Hematopoietic multipotent progenitor cell treated with erythropoietin and hydrocortisone succinate and interleukin-3 and kit ligand, for 17 days (in vitro differentiated cells): ENCODE data around the gene FBXO42.

Source experiments
- DNase-seq: peaks from one replicate; pipeline ENCODE4 v3.0.0-alpha.2; 2015; ENCODE audit warnings: low spot score

The FBXO42 gene

GRCh38 chr1:16326833-16327404, 25.4 kb downstream of the FBXO42 start:
- DNase-seq = no peak

GRCh38 chr1:16324456-16324890, 27.8 kb downstream of the FBXO42 start:
- DNase-seq = no peak

GRCh38 chr1:16321176-16321867, 31.0 kb downstream of the FBXO42 start:
- no peak for DNase-seq

- no peak for DNase-seq
Observed at GRCh38 chr1:16318555-16318954, 33.7 kb downstream of the FBXO42 start.

GRCh38 chr1:16315437-16315836, 36.8 kb downstream of the FBXO42 start:
- DNase-seq = no peak

GRCh38 chr1:16307222-16307621, 45.1 kb downstream of the FBXO42 start:
- DNase-seq = no peak

DNA sequence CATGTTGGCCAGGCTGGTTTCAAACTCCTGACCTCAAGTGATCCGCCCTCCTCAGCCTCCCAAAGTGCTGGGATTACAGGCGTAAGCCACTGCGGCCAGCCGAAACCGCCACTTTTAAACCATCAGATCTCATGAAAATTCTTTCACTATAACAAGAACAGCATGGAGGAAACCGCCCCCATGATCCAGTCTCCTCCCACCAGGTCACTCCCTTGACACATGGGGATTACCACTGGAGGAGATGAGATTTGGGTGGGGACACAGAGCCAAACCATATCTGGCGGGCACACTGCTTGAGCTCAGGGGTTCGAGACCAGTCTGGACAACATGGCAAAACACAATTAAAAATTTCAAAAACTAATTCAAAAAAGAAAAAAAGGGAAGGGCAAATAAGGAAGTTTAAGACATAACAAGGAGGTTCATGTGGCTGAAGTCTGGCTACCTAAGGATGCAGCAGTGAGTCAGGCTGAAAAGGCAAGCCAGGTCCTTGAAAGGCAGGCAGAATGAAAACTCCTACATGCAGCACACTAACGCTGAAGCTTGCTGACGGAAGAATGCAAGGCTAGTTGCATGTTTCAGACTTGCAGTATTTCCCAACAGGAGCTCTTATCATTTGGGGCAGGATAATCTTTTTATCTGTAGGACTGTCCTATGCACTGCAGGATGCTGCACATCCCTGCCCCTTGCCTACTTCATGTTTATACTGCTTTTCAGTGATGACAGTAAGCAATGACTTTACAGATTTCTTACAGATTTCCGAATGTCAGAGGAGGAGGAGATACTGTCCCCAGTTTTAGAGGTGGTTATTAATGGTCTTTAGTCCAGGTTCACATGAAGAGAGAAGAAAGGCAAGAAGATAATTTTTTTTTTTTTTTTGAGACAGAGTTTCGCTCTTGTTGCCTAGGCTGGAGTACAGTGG, 49.3 kb downstream of the FBXO42 start:
- DNase-seq = peak; percentile 28

GRCh38 chr1:16300436-16300835, 51.8 kb downstream of the FBXO42 start:
- no peak for DNase-seq

GRCh38 chr1:16298653-16299052, 53.6 kb downstream of the FBXO42 start:
- DNase-seq = no peak

DNA sequence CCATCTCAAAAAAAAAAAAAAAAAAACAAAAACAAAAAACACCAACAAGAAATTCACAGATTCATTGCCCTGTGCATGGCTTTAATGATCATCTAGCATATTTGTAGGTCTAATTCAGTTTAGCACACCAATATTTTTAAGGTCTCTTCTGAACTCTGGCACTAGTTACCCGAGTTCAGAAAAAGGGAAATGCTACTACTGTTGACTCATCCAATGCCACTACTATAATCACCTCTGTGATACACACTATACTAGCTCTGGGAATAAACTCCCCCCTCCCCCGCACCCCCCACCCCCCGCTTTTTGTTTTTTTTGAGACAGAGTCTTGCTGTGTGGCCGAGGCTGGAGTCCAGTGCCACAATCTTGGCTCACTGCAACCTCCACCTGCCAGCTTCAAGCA, 55.6 kb downstream of the FBXO42 start:
- DNase-seq = no peak

- no peak for DNase-seq
Observed at GRCh38 chr1:16294219-16295212, 57.8 kb downstream of the FBXO42 start.

GRCh38 chr1:16293538-16293937, 58.7 kb downstream of the FBXO42 start:
- DNase-seq = no peak

DNA sequence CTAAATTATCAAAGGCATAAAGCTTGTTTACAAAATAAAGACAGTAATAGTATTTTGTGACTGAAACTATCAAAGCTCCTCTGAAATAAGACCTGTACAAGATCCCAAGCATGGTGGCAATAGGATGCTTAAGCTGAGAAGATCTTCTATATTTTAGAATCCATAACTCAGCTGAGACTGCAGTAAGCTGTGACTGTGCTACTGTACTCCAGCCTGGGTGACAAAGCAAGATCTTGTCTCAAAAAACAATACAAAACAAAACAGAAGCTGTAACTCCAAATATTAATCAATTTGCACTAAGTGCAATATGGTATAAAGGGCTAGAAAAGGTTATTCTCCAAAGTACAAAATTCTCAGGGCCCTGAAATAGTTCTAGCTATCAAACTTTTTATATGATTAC, 59.5 kb downstream of the FBXO42 start:
- no peak for DNase-seq

GRCh38 chr1:16289959-16290358, 62.3 kb downstream of the FBXO42 start:
- DNase-seq = no peak

DNA sequence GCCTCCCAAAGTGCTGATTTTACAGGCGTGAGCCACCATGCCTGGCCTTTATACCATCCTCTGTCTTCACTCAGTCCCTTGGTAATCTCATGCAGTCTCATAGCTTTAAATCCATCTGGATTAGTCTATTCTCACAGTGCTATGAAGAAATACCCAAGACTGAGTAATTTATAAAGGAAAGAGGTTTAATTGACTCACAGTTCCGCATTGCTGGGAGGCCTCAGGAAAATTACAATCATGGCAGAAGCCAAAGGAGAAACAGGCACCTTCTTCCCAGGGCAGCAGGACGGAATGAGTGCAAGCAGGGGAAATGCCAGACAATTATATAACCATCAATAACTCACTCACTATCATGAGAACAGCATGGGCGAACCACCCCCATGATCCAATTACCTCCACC, 66.2 kb downstream of the FBXO42 start:
- no peak for DNase-seq

DNA sequence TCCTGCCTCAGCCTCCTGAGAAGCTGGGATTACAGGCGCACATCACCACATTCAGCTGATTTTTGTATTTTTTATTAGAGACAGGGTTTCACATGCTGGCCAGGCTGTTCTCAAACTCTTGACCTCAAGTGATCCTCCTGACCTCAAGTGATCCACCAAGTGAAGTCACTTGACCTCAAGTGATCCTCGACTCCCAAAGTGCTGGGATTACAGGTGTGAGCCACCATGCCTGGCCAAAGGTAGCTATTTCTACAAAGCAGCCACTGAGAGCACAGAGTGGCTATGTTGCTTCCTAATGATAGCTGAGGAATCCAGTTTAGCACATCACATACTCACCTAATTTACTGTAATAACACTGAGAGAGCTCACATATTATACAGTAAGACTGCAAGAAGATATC, 70.5 kb downstream of the FBXO42 start:
- DNase-seq = no peak

- DNase-seq = no peak
Observed at GRCh38 chr1:16279186-16279585, 73.1 kb downstream of the FBXO42 start.

- DNase-seq = no peak
Observed at GRCh38 chr1:16276302-16277030, 75.8 kb downstream of the FBXO42 start.

DNA sequence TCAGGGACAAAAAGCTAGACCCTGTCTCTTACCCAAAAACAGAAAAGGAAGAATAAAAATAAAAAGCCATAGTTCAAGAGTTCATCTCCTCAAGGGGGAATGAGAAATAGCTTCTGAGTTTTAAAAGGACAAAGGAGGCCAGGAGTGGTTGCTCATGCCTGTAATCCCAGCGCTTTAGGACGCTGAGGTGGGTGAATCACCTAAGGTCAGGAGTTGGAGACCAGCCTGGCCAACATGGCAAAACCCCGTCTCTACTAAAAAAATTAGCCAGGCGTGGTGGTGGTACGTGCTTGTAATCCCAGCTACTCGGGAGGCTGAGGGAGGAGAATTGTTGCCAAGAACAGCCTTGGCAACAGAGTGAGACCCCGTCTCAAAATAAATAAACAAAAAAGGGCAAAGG, 76.7 kb downstream of the FBXO42 start:
- no peak for DNase-seq

DNA sequence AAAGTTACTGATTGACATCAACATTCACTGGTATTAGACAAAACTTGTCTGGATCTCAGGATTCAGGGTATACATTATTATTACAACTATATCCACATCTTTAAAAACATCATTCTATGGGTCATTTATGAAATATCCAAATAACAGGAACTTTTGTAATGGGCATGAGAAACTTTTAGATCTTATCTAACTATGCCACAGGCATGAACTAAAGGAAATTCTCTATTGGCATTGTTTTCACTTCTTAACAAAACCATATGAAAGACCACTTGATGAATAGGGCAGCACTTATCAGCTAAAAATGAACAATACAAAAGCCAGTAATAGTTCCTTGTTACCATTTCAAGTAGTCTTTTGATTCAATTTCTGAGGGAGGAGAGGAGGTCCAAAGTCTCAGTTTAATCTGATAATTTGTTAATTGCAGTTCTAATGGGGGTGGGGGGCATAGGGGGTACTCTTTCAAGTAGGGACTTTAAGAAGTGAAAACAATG, 84.5 kb downstream of the FBXO42 start:
- no peak for DNase-seq
